AG04450 (cell line): ENCODE results near the gene OCSTAMP. TPM values are rescaled to one million over a fixed set of nuclear protein-coding genes. Genes with fewer than 3 reads are reported as not detected.

Source experiments
- CTCF ChIA-PET: fragments of 300-600, 350-600 bp; formaldehyde crosslinking; extraction: SDS; loops from one replicate; lab custom pipeline; 2022; ENCODE audit warnings: antibody characterized with exemption, inconsistent platforms; lab: Charles Lee
- POLR2A ChIA-PET: fragments of 350-600 bp; formaldehyde crosslinking; extraction: SDS; loops from one replicate; lab custom pipeline; 2021; ENCODE audit warnings: antibody characterized with exemption, inconsistent platforms; lab: Yijun Ruan, JAX
- DNase-seq: peaks from one replicate; pipeline ENCODE4 v3.0.0-alpha.2; 2011; ENCODE audit warnings: low read depth, low spot score
- H3K27ac ChIP-seq: one replicate; pipeline ENCODE4 v1.5.1; 2012; ENCODE audit warnings: low read depth, low read length, control low read depth
- H3K27me3 ChIP-seq: one replicate; pipeline ENCODE4 v1.6.0; 2012; ENCODE audit warnings: low read length; ENCODE audit not compliant: control insufficient read depth, insufficient read depth
- H3K4me3 ChIP-seq: 2 replicates; pipeline ENCODE4 v1.5.1; 2011; ENCODE audit warnings: mild to moderate bottlenecking, low read depth, low read length, control low read depth
- H3K9me3 ChIP-seq: 2 replicates; pipeline ENCODE4 v1.5.1; 2012; ENCODE audit warnings: low read length; ENCODE audit not compliant: control insufficient read depth, insufficient read depth
- CTCF ChIP-seq: IDR thresholded peaks from 2 replicates; pipeline ENCODE4 v1.5.1; 2011; ENCODE audit warnings: low read depth, low read length, control low read depth, inconsistent platforms
- polyA plus RNA-seq: library from polyadenylated mRNA; depleted of rRNA; stranded (reverse); fragments of >200 nt; gene quantifications from 2 replicates; pipeline ENCODE4 v1.2.3, GENCODE V29; 2011

OCSTAMP gene
- polyA plus RNA-seq, 1 experiment, result not detected

GRCh38 chr20:46543959-46544358, 6.5 kb downstream of the OCSTAMP start:
- DNase-seq, result no peak
- Histone ChIP-seq H3K9me3 (no peaks in the 10 kb centered on the region; the same call in 1 of the 2 replicates), H3K27ac (no peak overlapping the region), H3K27me3 (peaks cover 21% of the 10 kb centered on the region), H3K4me3 (no peak overlapping the region)
- no peak for TF ChIP-seq CTCF
- ChIA-PET POLR2A (no interaction called here), CTCF (interaction anchor here (0.7 to 1.7 kb wide), 3 partner anchors 18 to 137 kb away, joined by 3 to 8 read pairs (median 3); no protein-coding TSS in a partner anchor)

GRCh38 chr20:46543033-46543432, 7.4 kb downstream of the OCSTAMP start:
- Histone ChIP-seq H3K9me3 (no peaks in the 10 kb centered on the region; the same call in 1 of the 2 replicates), H3K4me3 (no peak overlapping the region), H3K27me3 (peaks cover 21% of the 10 kb centered on the region), H3K27ac (no peak overlapping the region)
- no peak for TF ChIP-seq CTCF
- ChIA-PET CTCF (interaction anchor here (1.0 kb wide), 1 partner anchor 14 kb away, joined by 3 read pairs; no protein-coding TSS in a partner anchor), POLR2A (no interaction called here)
- DNase-seq, result no peak

GRCh38 chr20:46541229-46541935, 9.1 kb downstream of the OCSTAMP start:
- POLR2A ChIA-PET, result no interaction called here
- Histone ChIP-seq H3K9me3 (no peaks in the 10 kb centered on the region; the same call in 1 of the 2 replicates), H3K4me3 (no peak overlapping the region), H3K27me3 (peaks cover 21% of the 10 kb centered on the region), H3K27ac (no peak overlapping the region)
- no peak for DNase-seq
- CTCF ChIA-PET, result no interaction called here
- TF ChIP-seq CTCF, result no peak

- H3K4me3 ChIP-seq, result no peak overlapping the region
- DNase-seq, result no peak
- ChIA-PET CTCF (no interaction called here), POLR2A (no interaction called here)
- no peaks in the 10 kb centered on the region for H3K9me3 ChIP-seq
- H3K27ac ChIP-seq, result no peak overlapping the region
- peak; percentile 33 for TF ChIP-seq CTCF
- peaks cover 19% of the 10 kb centered on the region for H3K27me3 ChIP-seq
Measured at GRCh38 chr20:46539113-46539512, 11.3 kb downstream of the OCSTAMP start.

GRCh38 chr20:46530640-46531039, 19.8 kb downstream of the OCSTAMP start:
- no peak overlapping the region for H3K27ac ChIP-seq
- H3K9me3 ChIP-seq, result no peaks in the 10 kb centered on the region
- no peak for DNase-seq
- CTCF ChIA-PET, result no interaction called here
- H3K27me3 ChIP-seq, result peaks cover 5% of the 10 kb centered on the region
- POLR2A ChIA-PET, result no interaction called here
- TF ChIP-seq CTCF, result no peak
- no peak overlapping the region for H3K4me3 ChIP-seq
